ENCODE measurements around the gene STK4. TPM values are rescaled to one million over a fixed set of nuclear protein-coding genes. Genes with fewer than 3 reads are reported as not detected.

Gene STK4
- total RNA-seq, 8 experiments from 2014 or later, result 12.6 to 38.0 (median 21.0) TPM

GRCh38 chr20:44959082-44959637 lies 7.2 kb upstream of the STK4 start:
- WGBS, 10 experiments, result 0 to 46% (median 9%) methylated on average over 1 to 8 of the region's 8 CpGs
- H3K4me3 ChIP-seq, result peak overlapping the region; percentile 47 to 73 (median 68)
- no peak for ATAC-seq (replicated peaks in 6 of 8)
- no peak overlapping the region for H3K27ac ChIP-seq
- in situ Hi-C loops (cut with MboI; ENCODE audit: low pct_unique_long_range_greater_than_20kb in 2 of 9, low sequenced_read_pairs in 9 of 9, unreplicated experiment in 9 of 9), result no loop called here
- H3K4me1 ChIP-seq (replicated peaks in 1 of 2), result peaks cover 7 to 8% of the 10 kb centered on the region in 2 donors

- in situ Hi-C loops (cut with MboI; ENCODE audit: low pct_unique_long_range_greater_than_20kb in 2 of 9, low sequenced_read_pairs in 9 of 9, unreplicated experiment in 9 of 9), result no loop called here
- ATAC-seq (replicated peaks in 6 of 8), result peak; percentile 1 to 22 (median 8)
- 0 to 12% (median 3%) methylated on average over 2 to 10 of the region's 13 CpGs; no CpG with 5 or more reads in 4 of the 10 experiments for WGBS, 10 experiments
These were observed 6.6 kb upstream of the STK4 start for GRCh38 chr20:44959638-44960102.

GRCh38 chr20:44960103-44960852 lies 6.0 kb upstream of the STK4 start, which contains the start of gene TOMM34:
TSS of gene TOMM34 (minus strand) at chr20:44960397. CDS start at chr20:44960333, 64 bp downstream.
- WGBS, 10 experiments, result 0 to 4% (median 2%) methylated on average over 3 to 15 of the region's 60 CpGs; no CpG with 5 or more reads in 4 of the 10 experiments
- ATAC-seq (replicated peaks in 6 of 8), result peak; percentile 86 to 98 (median 98)
- Histone ChIP-seq H3K4me1 (replicated peaks in 1 of 2) (peaks cover 7 to 8% of the 10 kb centered on the region in 2 donors), H3K27ac (no peak within 1 kb of the TSS), H3K4me3 (peak within 1 kb of the TSS; percentile 47 to 73 (median 68))
- in situ Hi-C loops (cut with MboI; ENCODE audit: low pct_unique_long_range_greater_than_20kb in 2 of 9, low sequenced_read_pairs in 9 of 9, unreplicated experiment in 9 of 9), result no loop called here

More at GRCh38 chr20:44959638-44960102, 6.6 kb upstream of the STK4 start:
- peak overlapping the region; percentile 47 to 73 (median 68) for H3K4me3 ChIP-seq
- no peak overlapping the region for H3K27ac ChIP-seq
- H3K4me1 ChIP-seq (replicated peaks in 1 of 2), result peaks cover 7 to 8% of the 10 kb centered on the region in 2 donors

GRCh38 chr20:44961011-44961869 lies 5.1 kb upstream of the STK4 start:
- WGBS, 10 experiments, result 37 to 100% (median 89%) methylated on average over 2 to 4 of the region's 4 CpGs; no CpG with 5 or more reads in 1 of the 10 experiments
- Histone ChIP-seq H3K4me3 (peak overlapping the region in 1 of 5 donors; percentile 68), H3K27ac (no peak overlapping the region), H3K4me1 (replicated peaks in 1 of 2) (peaks cover 7 to 8% of the 10 kb centered on the region in 2 donors)
- in situ Hi-C loops (cut with MboI; ENCODE audit: low pct_unique_long_range_greater_than_20kb in 2 of 9, low sequenced_read_pairs in 9 of 9, unreplicated experiment in 9 of 9), result no loop called here
- no peak for ATAC-seq (replicated peaks in 6 of 8)

- H3K4me3 ChIP-seq, result no peak overlapping the region
- no peak overlapping the region for H3K27ac ChIP-seq
- peaks cover 7 to 8% of the 10 kb centered on the region in 2 donors for H3K4me1 ChIP-seq (replicated peaks in 1 of 2)
- 50 to 100% (median 74%) methylated on average over 1 to 3 of the region's 3 CpGs; no CpG with 5 or more reads in 7 of the 10 experiments for WGBS, 10 experiments
- peak in 1 of 8 experiments; percentile 5 for ATAC-seq (replicated peaks in 6 of 8)
- in situ Hi-C loops (cut with MboI; ENCODE audit: low pct_unique_long_range_greater_than_20kb in 2 of 9, low sequenced_read_pairs in 9 of 9, unreplicated experiment in 9 of 9), result no loop called here
These were observed 4.4 kb upstream of the STK4 start for GRCh38 chr20:44961870-44962267.

GRCh38 chr20:44962483-44962882 lies 3.8 kb upstream of the STK4 start:
- peaks cover 11 to 13% of the 10 kb centered on the region in 2 donors for H3K4me1 ChIP-seq (replicated peaks in 1 of 2)
- no peak overlapping the region for H3K4me3 ChIP-seq
- ATAC-seq (replicated peaks in 6 of 8), result no peak
- WGBS, 10 experiments, result 87 to 100% (median 100%) methylated on average over 1 to 3 of the region's 3 CpGs; no CpG with 5 or more reads in 3 of the 10 experiments
- in situ Hi-C loops (cut with MboI; ENCODE audit: low pct_unique_long_range_greater_than_20kb in 2 of 9, low sequenced_read_pairs in 9 of 9, unreplicated experiment in 9 of 9), result no loop called here
- no peak overlapping the region for H3K27ac ChIP-seq

- no peak overlapping the region for H3K27ac ChIP-seq
These were observed 2.7 kb upstream of the STK4 start for GRCh38 chr20:44963325-44964215.

GRCh38 chr20:44965651-44966029 lies 672 bp upstream of the STK4 start:
- Histone ChIP-seq H3K4me1 (replicated peaks in 1 of 2) (peaks cover 7 to 8% of the 10 kb centered on the region in 2 donors), H3K4me3 (peak overlapping the region; percentile 72 to 96 (median 80)), H3K27ac (peak overlapping the region; percentile 63 to 88)
- ATAC-seq (replicated peaks in 6 of 8), result no peak
- in situ Hi-C loops (cut with MboI; ENCODE audit: low pct_unique_long_range_greater_than_20kb in 2 of 9, low sequenced_read_pairs in 9 of 9, unreplicated experiment in 9 of 9), result no loop called here
- WGBS, 10 experiments, result 8 to 100% (median 55%) methylated on average over 1 to 5 of the region's 5 CpGs

More at GRCh38 chr20:44963325-44964215, 2.7 kb upstream of the STK4 start:
- peaks cover 15% of the 10 kb centered on the region in 2 donors for H3K4me1 ChIP-seq (replicated peaks in 1 of 2)
- no peak overlapping the region for H3K4me3 ChIP-seq
- WGBS, 10 experiments, result 0 to 100% (median 78%) methylated on average over 1 to 4 of the region's 4 CpGs; no CpG with 5 or more reads in 3 of the 10 experiments
- in situ Hi-C loops (cut with MboI; ENCODE audit: low pct_unique_long_range_greater_than_20kb in 2 of 9, low sequenced_read_pairs in 9 of 9, unreplicated experiment in 9 of 9), result no loop called here
- ATAC-seq (replicated peaks in 6 of 8), result no peak

GRCh38 chr20:44967207-44967807 lies 995 bp downstream of the STK4 start:
- in situ Hi-C loops (cut with MboI; ENCODE audit: low pct_unique_long_range_greater_than_20kb in 2 of 9, low sequenced_read_pairs in 9 of 9, unreplicated experiment in 9 of 9), result no loop called here
- WGBS, 10 experiments, result 0 to 25% (median 13%) methylated on average over 2 to 4 of the region's 5 CpGs; no CpG with 5 or more reads in 6 of the 10 experiments
- peaks cover 7 to 8% of the 10 kb centered on the region in 2 donors for H3K4me1 ChIP-seq (replicated peaks in 1 of 2)
- H3K4me3 ChIP-seq, result peak overlapping the region; percentile 72 to 96 (median 80)
- ATAC-seq (replicated peaks in 6 of 8), result no peak
- no peak overlapping the region for H3K27ac ChIP-seq

- 17 to 78% (median 60%) methylated on average over 1 to 3 of the region's 3 CpGs; no CpG with 5 or more reads in 1 of the 10 experiments for WGBS, 10 experiments
- H3K4me3 ChIP-seq, result no peak overlapping the region
- in situ Hi-C loops (cut with MboI; ENCODE audit: low pct_unique_long_range_greater_than_20kb in 2 of 9, low sequenced_read_pairs in 9 of 9, unreplicated experiment in 9 of 9), result no loop called here
- H3K4me1 ChIP-seq (replicated peaks in 1 of 2), result peaks cover 7 to 8% of the 10 kb centered on the region in 2 donors
- ATAC-seq (replicated peaks in 6 of 8), result no peak
- no peak overlapping the region for H3K27ac ChIP-seq
These were observed 3.1 kb downstream of the STK4 start for GRCh38 chr20:44969300-44969894.

- H3K4me3 ChIP-seq, result no peak overlapping the region
- no peak overlapping the region for H3K27ac ChIP-seq
- ATAC-seq (replicated peaks in 6 of 8), result no peak
- in situ Hi-C loops (cut with MboI; ENCODE audit: low pct_unique_long_range_greater_than_20kb in 2 of 9, low sequenced_read_pairs in 9 of 9, unreplicated experiment in 9 of 9), result no loop called here
- H3K4me1 ChIP-seq (replicated peaks in 1 of 2), result peaks cover 7 to 8% of the 10 kb centered on the region in 2 donors
- WGBS, 10 experiments, result 43 to 100% (median 80%) methylated on average over 1 of the region's 1 CpG; no CpG with 5 or more reads in 1 of the 10 experiments
These were observed 4.0 kb downstream of the STK4 start for GRCh38 chr20:44970243-44970757.
